Body of pancreas (tissue), 4 donors: ENCODE data around the gene DLG2. TPM values are rescaled to one million over a fixed set of nuclear protein-coding genes. Genes with fewer than 3 reads are reported as not detected.
"Not testable (repeated sequence)": the region's sequence is repeated elsewhere in the genome, so short reads cannot be mapped to it uniquely, and the experiment has no call there.

Source experiments
- ATAC-seq: fragments of 150-250 bp; one replicate; pipeline ENCODE4 v1.9.1; 2016
- DNase-seq, 4 donors: peaks; one replicate each; pipeline ENCODE4 v3.0.0-alpha.2; 2019
- H3K27ac ChIP-seq, 4 donors: fragments of 200-600 bp; sonication (generic); 1 replicate in 3 of 4; 2 replicates in 1 of 4; pipeline versions ENCODE4 v1.5.1 to v1.6.1; 2016 to 2019; ENCODE audit warnings: mild to moderate bottlenecking in 1 of 4, mixed read lengths in 1 of 4, moderate library complexity in 1 of 4
- H3K27me3 ChIP-seq, 2 donors: fragments of 200-600 bp; sonication (generic); one replicate each; pipeline ENCODE4 v1.6.0; 2016; ENCODE audit warnings: mild to moderate bottlenecking in 1 of 2
- H3K36me3 ChIP-seq, 2 donors: fragments of 200-600 bp; sonication (generic); replicated peaks in 1 of 2; 2 replicates each; pipeline ENCODE4 v1.5.1; 2016; ENCODE audit warnings: low read depth in 2 of 2; ENCODE audit not compliant: insufficient read depth in 1 of 2
- H3K4me1 ChIP-seq: fragments of 200-600 bp; sonication (generic); one replicate; pipeline ENCODE4 v1.6.0; 2016
- H3K4me3 ChIP-seq, 2 donors: fragments of 200-600 bp; sonication (generic); 1 replicate in 1 of 2; 2 replicates in 1 of 2; pipeline ENCODE4 v1.5.1; 2016 to 2019
- H3K9me3 ChIP-seq, 3 donors: fragments of 200-600 bp; sonication (generic); 1 replicate in 2 of 3; 2 replicates in 1 of 3; pipeline ENCODE4 v1.5.1; 2016
- POLR2A ChIP-seq, 3 donors: fragments of 450-650 bp; IDR thresholded peaks; one replicate each; pipeline ENCODE4 v1.6.1; 2016; ENCODE audit warnings: antibody characterized with exemption in 3 of 3, mild to moderate bottlenecking in 2 of 3
- WGBS, 2 donors: methylation state at CpG; one replicate each; pipeline ENCODE4 v1.1.5; 2017; 5-methylcytosine and 5-hydroxymethylcytosine counted together
- intact Hi-C: fragments of 100-400 bp; cut with DNase I; formaldehyde crosslinking; loops from one replicate; pipeline ENCODE4 v1.15.1; 2023
- total RNA-seq, 2 donors: library from RNA; depleted of rRNA; stranded (reverse); fragments of >200 nt; gene quantifications; one replicate each; pipeline ENCODE4 v1.1.0, GENCODE V29; 2016
- TF ChIP-seq, protein P1 (sequence below), 7 experiments: fragments of 450-650 bp in 4 of 7; fragments of 200-600 bp in 3 of 7; sonication (generic) in 3 of 7; IDR thresholded peaks; one replicate each; pipeline ENCODE4 v1.5.1; 2016 to 2019; ENCODE audit warnings: antibody characterized with exemption in 7 of 7

The DLG2 gene
- total RNA-seq, 2 donors from 2014 or later: 6.0 to 13.2 TPM

DNA sequence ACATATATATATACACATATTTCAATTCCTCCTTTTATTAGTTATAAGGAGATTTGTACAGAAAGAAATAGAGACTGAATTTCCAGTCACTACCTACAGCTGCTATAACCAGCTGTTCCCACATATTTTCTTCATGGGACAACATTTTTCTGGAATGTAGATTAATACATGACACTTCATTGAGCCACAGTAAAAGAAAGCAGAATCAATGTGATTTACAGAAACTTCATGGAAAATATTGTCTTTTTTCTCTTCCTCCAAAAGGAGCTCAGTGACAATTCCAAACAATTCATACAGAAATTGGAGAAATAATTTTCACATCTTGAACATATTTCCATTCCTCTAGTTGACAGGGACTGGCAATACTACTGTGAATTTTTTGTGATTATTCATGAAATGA lies 249.2 kb downstream of the DLG2 start:
- no peaks in the 10 kb centered on the region for H3K9me3 ChIP-seq
- intact Hi-C loops: no loop called here
- no peak overlapping the region for H3K27ac ChIP-seq
- TF ChIP-seq, protein P1, sequence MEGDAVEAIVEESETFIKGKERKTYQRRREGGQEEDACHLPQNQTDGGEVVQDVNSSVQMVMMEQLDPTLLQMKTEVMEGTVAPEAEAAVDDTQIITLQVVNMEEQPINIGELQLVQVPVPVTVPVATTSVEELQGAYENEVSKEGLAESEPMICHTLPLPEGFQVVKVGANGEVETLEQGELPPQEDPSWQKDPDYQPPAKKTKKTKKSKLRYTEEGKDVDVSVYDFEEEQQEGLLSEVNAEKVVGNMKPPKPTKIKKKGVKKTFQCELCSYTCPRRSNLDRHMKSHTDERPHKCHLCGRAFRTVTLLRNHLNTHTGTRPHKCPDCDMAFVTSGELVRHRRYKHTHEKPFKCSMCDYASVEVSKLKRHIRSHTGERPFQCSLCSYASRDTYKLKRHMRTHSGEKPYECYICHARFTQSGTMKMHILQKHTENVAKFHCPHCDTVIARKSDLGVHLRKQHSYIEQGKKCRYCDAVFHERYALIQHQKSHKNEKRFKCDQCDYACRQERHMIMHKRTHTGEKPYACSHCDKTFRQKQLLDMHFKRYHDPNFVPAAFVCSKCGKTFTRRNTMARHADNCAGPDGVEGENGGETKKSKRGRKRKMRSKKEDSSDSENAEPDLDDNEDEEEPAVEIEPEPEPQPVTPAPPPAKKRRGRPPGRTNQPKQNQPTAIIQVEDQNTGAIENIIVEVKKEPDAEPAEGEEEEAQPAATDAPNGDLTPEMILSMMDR (IDR thresholded peaks at IDR 0.05): no peak
- no peak for TF ChIP-seq POLR2A (IDR thresholded peaks at IDR 0.05)
- H3K4me1 ChIP-seq: no peaks in the 10 kb centered on the region
- H3K27me3 ChIP-seq: no peaks in the 10 kb centered on the region
- H3K36me3 ChIP-seq: no peaks in the 10 kb centered on the region
- H3K4me3 ChIP-seq: no peak overlapping the region
- no peak for DNase-seq
- no peak for ATAC-seq

DNA sequence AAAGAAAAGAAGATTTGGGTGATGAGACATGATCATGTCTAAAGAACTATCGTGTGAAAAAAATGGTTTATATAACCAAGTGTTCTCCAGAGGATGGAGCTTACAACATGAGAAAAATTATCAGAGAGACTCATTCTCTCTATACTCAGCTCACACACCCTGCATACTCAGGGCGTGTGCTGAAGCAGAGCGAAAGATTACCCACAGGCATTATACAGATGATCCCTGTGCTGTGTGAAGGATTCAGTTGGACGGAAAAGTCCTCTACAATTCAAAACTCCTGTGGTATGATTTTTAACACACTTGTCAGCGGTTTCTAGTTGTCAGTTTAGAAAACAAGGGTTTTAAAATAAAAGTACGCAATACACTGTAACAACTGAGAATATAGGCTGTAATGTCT lies 267.3 kb downstream of the DLG2 start:
- no peaks in the 10 kb centered on the region for H3K36me3 ChIP-seq
- intact Hi-C loops: no loop called here
- TF ChIP-seq POLR2A (IDR thresholded peaks at IDR 0.05): no peak
- TF ChIP-seq, protein P1 (IDR thresholded peaks at IDR 0.05): no peak
- no peaks in the 10 kb centered on the region for H3K4me1 ChIP-seq
- no peak overlapping the region for H3K27ac ChIP-seq
- H3K27me3 ChIP-seq: no peaks in the 10 kb centered on the region
- no peak for ATAC-seq
- no peak overlapping the region for H3K4me3 ChIP-seq
- no peak for DNase-seq
- no peaks in the 10 kb centered on the region for H3K9me3 ChIP-seq
- WGBS, 2 donors: 86 to 93% methylated on average over 6 of the region's 6 CpGs

DNA sequence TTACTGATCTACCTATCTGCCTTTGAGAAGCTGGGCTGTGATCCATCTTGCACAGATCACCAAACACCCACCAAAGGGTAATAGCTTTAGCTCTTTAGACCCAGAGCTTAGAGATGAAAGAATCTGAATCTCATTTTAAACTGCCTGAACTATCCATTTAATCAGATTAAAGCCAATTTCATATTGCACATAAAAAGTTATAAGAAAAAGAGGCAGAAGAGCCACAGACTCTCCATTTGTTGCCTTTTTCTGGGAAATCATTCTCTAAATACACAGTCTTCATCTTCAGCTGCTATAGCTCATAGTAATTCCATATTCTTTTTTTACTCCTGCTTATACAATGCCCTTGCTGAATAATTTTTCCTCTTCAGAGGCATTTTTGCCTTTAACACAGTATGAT lies 271.2 kb downstream of the DLG2 start:
- H3K36me3 ChIP-seq: no peaks in the 10 kb centered on the region
- DNase-seq: no peak
- H3K4me3 ChIP-seq: no peak overlapping the region
- intact Hi-C loops: no loop called here
- H3K27ac ChIP-seq: no peak overlapping the region
- no peaks in the 10 kb centered on the region for H3K4me1 ChIP-seq
- no peak for ATAC-seq
- no peaks in the 10 kb centered on the region for H3K9me3 ChIP-seq
- TF ChIP-seq, protein P1 (IDR thresholded peaks at IDR 0.05): no peak
- TF ChIP-seq POLR2A (IDR thresholded peaks at IDR 0.05): no peak
- no peaks in the 10 kb centered on the region for H3K27me3 ChIP-seq

GRCh38 chr11:85349539-85349938 lies 277.6 kb downstream of the DLG2 start:
- ATAC-seq, H3K9me3 ChIP-seq, DNase-seq, H3K36me3 ChIP-seq, H3K27me3 ChIP-seq, H3K4me1 ChIP-seq, H3K27ac ChIP-seq, H3K4me3 ChIP-seq, intact Hi-C loops: not testable (repeated sequence)
- WGBS, 2 donors: 95 to 98% methylated on average over 2 of the region's 2 CpGs

GRCh38 chr11:85348945-85349344 lies 278.2 kb downstream of the DLG2 start:
- DNase-seq: no peak
- no peaks in the 10 kb centered on the region for H3K9me3 ChIP-seq
- intact Hi-C loops: no loop called here
- no peak for TF ChIP-seq POLR2A (IDR thresholded peaks at IDR 0.05)
- TF ChIP-seq, protein P1 (IDR thresholded peaks at IDR 0.05): no peak
- no peak overlapping the region for H3K4me3 ChIP-seq
- no peaks in the 10 kb centered on the region for H3K36me3 ChIP-seq
- no peaks in the 10 kb centered on the region for H3K27me3 ChIP-seq
- no peak overlapping the region for H3K27ac ChIP-seq
- no peaks in the 10 kb centered on the region for H3K4me1 ChIP-seq
- no peak for ATAC-seq
